ENCODE measurements around the gene BRPF1. TPM values are rescaled to one million over a fixed set of nuclear protein-coding genes. Genes with fewer than 3 reads are reported as not detected.

Gene BRPF1
- total RNA-seq, 1 experiment from 2014 or later, result 24.7 TPM

- ChIA-PET CTCF (no interaction called here), POLR2A (interaction anchor here (0.6 kb wide), 1 partner anchor 13 kb away, joined by 3 read pairs; the partner anchor contains the start of gene BRPF1)
- Mint-ChIP-seq H3K4me3 (ENCODE audit: unreplicated experiment) (no peak overlapping the region), H3K27ac (ENCODE audit: unreplicated experiment) (no peak overlapping the region), H3K9me3 (ENCODE audit: unreplicated experiment) (no peaks in the 10 kb centered on the region), H3K36me3 (ENCODE audit: insufficient read depth, unreplicated experiment) (peaks cover 35% of the 10 kb centered on the region), H3K27me3 (ENCODE audit: insufficient read depth, unreplicated experiment) (no peaks in the 10 kb centered on the region), H3K4me1 (ENCODE audit: low read depth, unreplicated experiment) (no peaks in the 10 kb centered on the region)
- intact Hi-C loops (cut with micrococcal nuclease; ENCODE audit: unreplicated experiment), result no loop called here
- Histone ChIP-seq H3K4me1 (0 out of 2 replicates have a peak, but pooled peaks cover 4% of the 10 kb centered on the region), H3K9me3 (no peaks in the 10 kb centered on the region), H3K36me3 (ENCODE audit: control insufficient read depth, insufficient read depth, low read length) (peaks cover 11% of the 10 kb centered on the region), H3K4me3 (ENCODE audit: low read depth, low read length) (no peak overlapping the region), H3K27me3 (replicated peaks; ENCODE audit: control insufficient read depth, insufficient read depth, low read length) (no peaks in the 10 kb centered on the region)
- DNase-seq, result no peak
- no TSS peak for BruUV-seq (replicated peaks)
- no peak for TF ChIP-seq CTCF (IDR thresholded peaks at IDR 0.05; ENCODE audit: insufficient read depth in 1 of 2, low read depth in 1 of 2, low read length in 1 of 2, severe bottlenecking in 1 of 2, unreplicated experiment in 1 of 2)
Observed at GRCh38 chr3:9744162-9744561, 12.6 kb downstream of the BRPF1 start.

- no TSS peak for BruUV-seq (replicated peaks)
- no peaks in the 10 kb centered on the region for H3K27me3 Mint-ChIP-seq (ENCODE audit: insufficient read depth, unreplicated experiment)
- intact Hi-C loops (cut with micrococcal nuclease; ENCODE audit: unreplicated experiment), result no loop called here
- no peak for DNase-seq
- Histone ChIP-seq H3K4me3 (ENCODE audit: low read depth, low read length) (no peak overlapping the region), H3K36me3 (ENCODE audit: control insufficient read depth, insufficient read depth, low read length) (peaks cover 5% of the 10 kb centered on the region), H3K4me1 (0 out of 2 replicates have a peak, but pooled peaks cover 4% of the 10 kb centered on the region), H3K27me3 (replicated peaks; ENCODE audit: control insufficient read depth, insufficient read depth, low read length) (no peaks in the 10 kb centered on the region), H3K9me3 (no peaks in the 10 kb centered on the region)
- H3K4me3 Mint-ChIP-seq (ENCODE audit: unreplicated experiment), result no peak overlapping the region
- H3K9me3 Mint-ChIP-seq (ENCODE audit: unreplicated experiment), result no peaks in the 10 kb centered on the region
- CTCF ChIA-PET, result no interaction called here
- no peaks in the 10 kb centered on the region for H3K4me1 Mint-ChIP-seq (ENCODE audit: low read depth, unreplicated experiment)
- no peak for TF ChIP-seq CTCF (IDR thresholded peaks at IDR 0.05; ENCODE audit: insufficient read depth in 1 of 2, low read depth in 1 of 2, low read length in 1 of 2, severe bottlenecking in 1 of 2, unreplicated experiment in 1 of 2)
- POLR2A ChIA-PET, result no interaction called here
- H3K36me3 Mint-ChIP-seq (ENCODE audit: insufficient read depth, unreplicated experiment), result peaks cover 39% of the 10 kb centered on the region
- H3K27ac Mint-ChIP-seq (ENCODE audit: unreplicated experiment), result no peak overlapping the region
Observed at GRCh38 chr3:9745521-9745920, 14.0 kb downstream of the BRPF1 start.

- Mint-ChIP-seq H3K9me3 (ENCODE audit: unreplicated experiment) (no peaks in the 10 kb centered on the region), H3K4me1 (ENCODE audit: low read depth, unreplicated experiment) (no peaks in the 10 kb centered on the region), H3K27me3 (ENCODE audit: insufficient read depth, unreplicated experiment) (no peaks in the 10 kb centered on the region), H3K27ac (ENCODE audit: unreplicated experiment) (no peak overlapping the region), H3K36me3 (ENCODE audit: insufficient read depth, unreplicated experiment) (peaks cover 31% of the 10 kb centered on the region), H3K4me3 (ENCODE audit: unreplicated experiment) (no peak overlapping the region)
- no peaks in the 10 kb centered on the region for H3K27me3 ChIP-seq (replicated peaks; ENCODE audit: control insufficient read depth, insufficient read depth, low read length)
- no TSS peak for BruUV-seq (replicated peaks)
- no peak for TF ChIP-seq CTCF (IDR thresholded peaks at IDR 0.05; ENCODE audit: insufficient read depth in 1 of 2, low read depth in 1 of 2, low read length in 1 of 2, severe bottlenecking in 1 of 2, unreplicated experiment in 1 of 2)
- intact Hi-C loops (cut with micrococcal nuclease; ENCODE audit: unreplicated experiment), result no loop called here
- no peak overlapping the region for H3K4me3 ChIP-seq (ENCODE audit: low read depth, low read length)
- no peak for DNase-seq
- CTCF ChIA-PET, result no interaction called here
- POLR2A ChIA-PET, result no interaction called here
- peaks cover 3% of the 10 kb centered on the region for H3K36me3 ChIP-seq (ENCODE audit: control insufficient read depth, insufficient read depth, low read length)
- no peaks in the 10 kb centered on the region for H3K9me3 ChIP-seq
- H3K4me1 ChIP-seq, result peaks cover 7% of the 10 kb centered on the region; the same call in 1 of the 2 replicates
Observed at GRCh38 chr3:9746330-9746729, 14.8 kb downstream of the BRPF1 start.

All from Caco-2 (cell line).